ENCODE measurements around the gene SCRT2. TPM values are rescaled to one million over a fixed set of nuclear protein-coding genes. Genes with fewer than 3 reads are reported as not detected.

SCRT2 gene
- total RNA-seq, 1 experiment from 2014 or later: 0.20 TPM

DNA sequence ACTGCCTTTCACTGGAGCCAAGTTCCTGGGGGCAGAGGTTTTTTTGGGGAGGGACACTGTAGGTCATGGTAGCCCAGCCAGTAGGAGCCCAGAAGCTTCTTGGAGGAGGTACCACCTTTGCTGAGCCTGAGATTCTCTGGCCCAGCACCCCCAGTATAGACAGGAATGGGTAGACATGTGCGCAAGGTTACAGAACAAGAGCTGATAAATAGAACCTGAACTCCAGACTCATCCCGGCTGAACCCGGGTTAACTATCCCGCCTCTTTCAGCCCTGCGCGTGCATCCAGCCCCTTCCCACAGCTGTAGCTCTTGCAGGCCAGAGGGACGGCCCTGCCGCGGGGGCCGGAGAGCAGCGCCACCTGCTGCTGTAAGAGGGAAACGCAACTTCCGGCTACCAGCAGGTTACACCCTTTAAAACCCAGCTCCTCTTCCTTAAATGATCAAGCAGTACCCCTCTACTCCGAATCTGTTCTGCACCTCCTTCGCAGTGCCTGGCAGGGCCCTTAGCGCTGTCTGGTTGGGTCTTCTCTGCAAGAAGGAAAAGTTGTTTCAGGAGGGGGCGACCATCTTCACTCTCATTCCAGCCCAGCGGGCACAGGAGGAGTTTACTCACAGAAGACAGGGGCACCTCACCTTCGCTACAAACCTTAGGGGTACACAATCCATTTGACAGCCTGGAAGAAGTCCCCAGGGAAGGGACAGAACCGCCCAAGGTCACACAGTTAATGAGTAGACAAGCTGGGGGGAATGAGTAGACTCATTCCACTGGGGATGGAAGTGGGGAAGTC is 30.1 kb downstream of the SCRT2 start (continued):
- TF ChIP-seq, protein P1, sequence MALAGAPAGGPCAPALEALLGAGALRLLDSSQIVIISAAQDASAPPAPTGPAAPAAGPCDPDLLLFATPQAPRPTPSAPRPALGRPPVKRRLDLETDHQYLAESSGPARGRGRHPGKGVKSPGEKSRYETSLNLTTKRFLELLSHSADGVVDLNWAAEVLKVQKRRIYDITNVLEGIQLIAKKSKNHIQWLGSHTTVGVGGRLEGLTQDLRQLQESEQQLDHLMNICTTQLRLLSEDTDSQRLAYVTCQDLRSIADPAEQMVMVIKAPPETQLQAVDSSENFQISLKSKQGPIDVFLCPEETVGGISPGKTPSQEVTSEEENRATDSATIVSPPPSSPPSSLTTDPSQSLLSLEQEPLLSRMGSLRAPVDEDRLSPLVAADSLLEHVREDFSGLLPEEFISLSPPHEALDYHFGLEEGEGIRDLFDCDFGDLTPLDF (CRISPR knock-in tag; IDR thresholded peaks at IDR 0.05): no peak
- TF ChIP-seq ESRRA (CRISPR knock-in tag; IDR thresholded peaks at IDR 0.05; ENCODE audit: borderline replicate concordance): peak; percentile 46; the same call in 1 of the 2 replicates
- no peak for TF ChIP-seq KAT7 (CRISPR knock-in tag; IDR thresholded peaks at IDR 0.05; ENCODE audit: borderline replicate concordance)
- TF ChIP-seq SOX15 (CRISPR knock-in tag; IDR thresholded peaks at IDR 0.05): no peak
- TF ChIP-seq NFE2L1 (CRISPR knock-in tag; IDR thresholded peaks at IDR 0.05): 0 out of 2 replicates have a peak, but pooled peaks have one; percentile 34
- TF ChIP-seq, protein P2, sequence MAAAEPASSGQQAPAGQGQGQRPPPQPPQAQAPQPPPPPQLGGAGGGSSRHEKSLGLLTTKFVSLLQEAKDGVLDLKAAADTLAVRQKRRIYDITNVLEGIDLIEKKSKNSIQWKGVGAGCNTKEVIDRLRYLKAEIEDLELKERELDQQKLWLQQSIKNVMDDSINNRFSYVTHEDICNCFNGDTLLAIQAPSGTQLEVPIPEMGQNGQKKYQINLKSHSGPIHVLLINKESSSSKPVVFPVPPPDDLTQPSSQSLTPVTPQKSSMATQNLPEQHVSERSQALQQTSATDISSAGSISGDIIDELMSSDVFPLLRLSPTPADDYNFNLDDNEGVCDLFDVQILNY (CRISPR knock-in tag; IDR thresholded peaks at IDR 0.05): peak; percentile 65; the same call in 1 of the 2 replicates
- TF ChIP-seq ZNF317 (CRISPR knock-in tag; IDR thresholded peaks at IDR 0.05; ENCODE audit: borderline replicate concordance, low read depth): no peak
- no peak for TF ChIP-seq ETV6 (CRISPR knock-in tag; IDR thresholded peaks at IDR 0.05)
- TF ChIP-seq PRRX2 (CRISPR knock-in tag; IDR thresholded peaks at IDR 0.05): no peak
- TF ChIP-seq SMAD4 (CRISPR knock-in tag; IDR thresholded peaks at IDR 0.05): no peak
- no peak for TF ChIP-seq OVOL2 (CRISPR knock-in tag; IDR thresholded peaks at IDR 0.05; ENCODE audit: borderline replicate concordance)
- peak; percentile 66; the same call in 1 of the 2 replicates for TF ChIP-seq SP1 (CRISPR knock-in tag; conservative IDR thresholded peaks at IDR 0.05)
- no peak for TF ChIP-seq ZNF121 (CRISPR knock-in tag; IDR thresholded peaks at IDR 0.05)
- TF ChIP-seq FOXK1 (CRISPR knock-in tag; IDR thresholded peaks at IDR 0.05): no peak
- TF ChIP-seq, protein P3, sequence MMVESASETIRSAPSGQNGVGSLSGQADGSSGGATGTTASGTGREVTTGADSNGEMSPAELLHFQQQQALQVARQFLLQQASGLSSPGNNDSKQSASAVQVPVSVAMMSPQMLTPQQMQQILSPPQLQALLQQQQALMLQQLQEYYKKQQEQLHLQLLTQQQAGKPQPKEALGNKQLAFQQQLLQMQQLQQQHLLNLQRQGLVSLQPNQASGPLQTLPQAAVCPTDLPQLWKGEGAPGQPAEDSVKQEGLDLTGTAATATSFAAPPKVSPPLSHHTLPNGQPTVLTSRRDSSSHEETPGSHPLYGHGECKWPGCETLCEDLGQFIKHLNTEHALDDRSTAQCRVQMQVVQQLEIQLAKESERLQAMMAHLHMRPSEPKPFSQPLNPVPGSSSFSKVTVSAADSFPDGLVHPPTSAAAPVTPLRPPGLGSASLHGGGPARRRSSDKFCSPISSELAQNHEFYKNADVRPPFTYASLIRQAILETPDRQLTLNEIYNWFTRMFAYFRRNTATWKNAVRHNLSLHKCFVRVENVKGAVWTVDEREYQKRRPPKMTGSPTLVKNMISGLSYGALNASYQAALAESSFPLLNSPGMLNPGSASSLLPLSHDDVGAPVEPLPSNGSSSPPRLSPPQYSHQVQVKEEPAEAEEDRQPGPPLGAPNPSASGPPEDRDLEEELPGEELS (CRISPR knock-in tag; IDR thresholded peaks at IDR 0.05): no peak
- TF ChIP-seq, protein P4, sequence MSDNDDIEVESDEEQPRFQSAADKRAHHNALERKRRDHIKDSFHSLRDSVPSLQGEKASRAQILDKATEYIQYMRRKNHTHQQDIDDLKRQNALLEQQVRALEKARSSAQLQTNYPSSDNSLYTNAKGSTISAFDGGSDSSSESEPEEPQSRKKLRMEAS (CRISPR knock-in tag; IDR thresholded peaks at IDR 0.05): no peak
- 0 out of 2 replicates have a peak, but pooled peaks have one; percentile 57 for TF ChIP-seq ZBTB21 (CRISPR knock-in tag; IDR thresholded peaks at IDR 0.05; ENCODE audit: borderline replicate concordance)
- no peak for TF ChIP-seq NFATC4 (CRISPR knock-in tag; IDR thresholded peaks at IDR 0.05)

DNA sequence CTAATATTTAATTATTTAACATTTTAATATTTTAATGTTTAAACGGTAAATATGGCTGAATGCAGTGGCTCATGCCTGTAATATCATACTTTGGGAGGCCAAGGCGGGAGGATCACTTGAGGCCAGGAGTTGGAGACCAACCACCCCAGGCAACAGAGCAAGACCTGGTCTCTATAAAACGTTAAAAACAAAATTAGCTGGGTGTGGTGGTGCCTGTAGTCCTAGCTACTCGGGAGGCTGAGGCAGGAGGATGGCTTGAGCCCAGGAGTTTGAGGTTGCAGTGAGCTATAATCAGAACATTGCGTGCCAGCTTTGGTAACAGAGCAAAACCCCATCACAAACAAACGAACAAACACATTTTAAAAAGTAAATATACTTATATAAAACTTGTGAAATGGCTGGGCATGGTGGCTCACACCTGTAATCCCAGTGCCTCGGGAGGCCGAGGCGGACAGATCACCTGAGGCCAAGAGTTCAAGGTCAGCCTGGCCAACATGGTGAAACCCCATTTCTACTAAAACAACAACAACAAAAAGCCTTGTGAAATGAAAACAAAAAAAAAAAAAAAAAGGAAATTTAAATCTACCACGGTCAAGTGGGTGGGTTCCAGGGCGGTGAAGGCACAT is 30.8 kb downstream of the SCRT2 start:
- H3K4me1 Mint-ChIP-seq: peaks cover 15% of the 10 kb centered on the region
- no peak for ATAC-seq
- H3K27ac Mint-ChIP-seq: peak overlapping the region; percentile 45; the same call in 1 of the 2 replicates
- H3K27me3 Mint-ChIP-seq (ENCODE audit: low read depth): no peaks in the 10 kb centered on the region; the same call in 1 of the 2 replicates
- no peak for DNase-seq (ENCODE audit: low spot score)
- no peak overlapping the region for H3K4me3 Mint-ChIP-seq
- peaks cover 24% of the 10 kb centered on the region for H3K36me3 Mint-ChIP-seq
- ChIA-PET CTCF (interaction anchor here (0.5 to 4.8 kb wide), 74 partner anchors 8 to 312 kb away, joined by 3 to 136 read pairs (median 6); partner anchors contain the start of genes CSNK2A1, SCRT2, SLC52A3 and TBC1D20), POLR2A (interaction anchor here (0.9 to 1.3 kb wide), 4 partner anchors 20 to 237 kb away, joined by 3 to 6 read pairs (median 4); partner anchors contain the start of genes CSNK2A1 and RBCK1)
- H3K9me3 Mint-ChIP-seq: no peaks in the 10 kb centered on the region
- TF ChIP-seq, protein P5, sequence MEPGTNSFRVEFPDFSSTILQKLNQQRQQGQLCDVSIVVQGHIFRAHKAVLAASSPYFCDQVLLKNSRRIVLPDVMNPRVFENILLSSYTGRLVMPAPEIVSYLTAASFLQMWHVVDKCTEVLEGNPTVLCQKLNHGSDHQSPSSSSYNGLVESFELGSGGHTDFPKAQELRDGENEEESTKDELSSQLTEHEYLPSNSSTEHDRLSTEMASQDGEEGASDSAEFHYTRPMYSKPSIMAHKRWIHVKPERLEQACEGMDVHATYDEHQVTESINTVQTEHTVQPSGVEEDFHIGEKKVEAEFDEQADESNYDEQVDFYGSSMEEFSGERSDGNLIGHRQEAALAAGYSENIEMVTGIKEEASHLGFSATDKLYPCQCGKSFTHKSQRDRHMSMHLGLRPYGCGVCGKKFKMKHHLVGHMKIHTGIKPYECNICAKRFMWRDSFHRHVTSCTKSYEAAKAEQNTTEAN (CRISPR knock-in tag; IDR thresholded peaks at IDR 0.05): no peak
- no peak for TF ChIP-seq NR2C2 (CRISPR knock-in tag; IDR thresholded peaks at IDR 0.05)
- no peak for TF ChIP-seq ZNF396 (CRISPR knock-in tag; IDR thresholded peaks at IDR 0.05; ENCODE audit: borderline replicate concordance)
- TF ChIP-seq, protein P6, sequence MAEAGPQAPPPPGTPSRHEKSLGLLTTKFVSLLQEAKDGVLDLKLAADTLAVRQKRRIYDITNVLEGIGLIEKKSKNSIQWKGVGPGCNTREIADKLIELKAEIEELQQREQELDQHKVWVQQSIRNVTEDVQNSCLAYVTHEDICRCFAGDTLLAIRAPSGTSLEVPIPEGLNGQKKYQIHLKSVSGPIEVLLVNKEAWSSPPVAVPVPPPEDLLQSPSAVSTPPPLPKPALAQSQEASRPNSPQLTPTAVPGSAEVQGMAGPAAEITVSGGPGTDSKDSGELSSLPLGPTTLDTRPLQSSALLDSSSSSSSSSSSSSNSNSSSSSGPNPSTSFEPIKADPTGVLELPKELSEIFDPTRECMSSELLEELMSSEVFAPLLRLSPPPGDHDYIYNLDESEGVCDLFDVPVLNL (CRISPR knock-in tag; IDR thresholded peaks at IDR 0.05; ENCODE audit: borderline replicate concordance, low read depth): no peak
- TF ChIP-seq, protein P7, sequence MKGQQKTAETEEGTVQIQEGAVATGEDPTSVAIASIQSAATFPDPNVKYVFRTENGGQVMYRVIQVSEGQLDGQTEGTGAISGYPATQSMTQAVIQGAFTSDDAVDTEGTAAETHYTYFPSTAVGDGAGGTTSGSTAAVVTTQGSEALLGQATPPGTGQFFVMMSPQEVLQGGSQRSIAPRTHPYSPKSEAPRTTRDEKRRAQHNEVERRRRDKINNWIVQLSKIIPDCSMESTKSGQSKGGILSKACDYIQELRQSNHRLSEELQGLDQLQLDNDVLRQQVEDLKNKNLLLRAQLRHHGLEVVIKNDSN (CRISPR knock-in tag; IDR thresholded peaks at IDR 0.05): no peak
- TF ChIP-seq ETV6 (CRISPR knock-in tag; IDR thresholded peaks at IDR 0.05): no peak
